Activated effector memory CD4-positive, alpha-beta T cell treated with Interleukin-2 at 50 U/mL for 16 hours (primary cell): Measurements from ENCODE around the gene USF2.

Source experiments
- DNase-seq: peaks from one replicate; pipeline ENCODE4 v3.0.0-alpha.2; 2020

USF2 gene

GRCh38 chr19:35327642-35328041, 58.9 kb downstream of the USF2 start:
- no peak for DNase-seq

GRCh38 chr19:35328851-35329285, 60.1 kb downstream of the USF2 start, which contains the start of gene CD22:
Gene CD22, plus strand, starts transcription at chr19:35329187. Its CDS starts 2,854 bp downstream, at chr19:35332041.
- DNase-seq = no peak

DNA sequence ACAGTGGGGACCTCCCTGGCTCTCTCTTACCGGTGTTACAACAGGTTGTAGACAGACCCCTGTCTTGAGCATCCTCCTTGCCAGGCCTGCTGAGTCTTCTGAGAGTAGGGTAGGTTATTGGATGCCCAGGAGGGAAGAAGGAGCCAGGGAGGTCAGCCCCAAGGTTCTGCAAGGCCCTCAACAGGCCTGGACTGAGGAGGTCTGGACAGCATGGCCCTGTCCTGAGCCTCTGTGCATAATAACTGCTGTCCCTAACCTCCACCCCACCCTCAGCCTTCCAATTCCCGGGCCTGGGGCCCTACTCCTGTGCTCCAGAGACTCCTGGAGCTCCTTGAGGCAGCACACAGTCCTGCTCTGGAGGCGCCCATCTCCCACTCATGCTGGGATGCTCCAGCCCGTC, 60.6 kb downstream of the USF2 start:
- DNase-seq = no peak
